ENCODE measurements around the gene CHST8. TPM values are rescaled to one million over a fixed set of nuclear protein-coding genes. Genes with fewer than 3 reads are reported as not detected.

The CHST8 gene
- total RNA-seq, 2 experiments from 2014 or later: not detected

GRCh38 chr19:33644284-33644836, 22.6 kb downstream of the CHST8 start:
- ChIA-PET CTCF (no interaction called here), POLR2A (no interaction called here)
- Mint-ChIP-seq H3K27ac (no peak overlapping the region), H3K4me3 (no peak overlapping the region), H3K27me3 (peaks cover 10% of the 10 kb centered on the region), H3K4me1 (ENCODE audit: low read depth) (no peaks in the 10 kb centered on the region), H3K9me3 (no peaks in the 10 kb centered on the region), H3K36me3 (ENCODE audit: low read depth) (no peaks in the 10 kb centered on the region)
- Histone ChIP-seq H3K27me3 (ENCODE audit: control insufficient read depth in 1 of 2, insufficient read depth in 2 of 2, low read length in 2 of 2) (peaks cover 0 to 2% of the 10 kb centered on the region in 2 experiments), H3K4me1 (ENCODE audit: insufficient read depth, low read length) (no peaks in the 10 kb centered on the region), H3K36me3 (ENCODE audit: insufficient read depth, low read length) (no peaks in the 10 kb centered on the region), H3K27ac (ENCODE audit: low read depth in 1 of 2, low read length in 2 of 2) (no peak overlapping the region), H3K4me3 (ENCODE audit: low read length) (no peak overlapping the region), H3K9me3 (ENCODE audit: control insufficient read depth in 1 of 2, insufficient read depth in 1 of 2, low read length in 2 of 2) (peaks cover 0 to 4% of the 10 kb centered on the region in 2 experiments)
- no peak for TF ChIP-seq CTCF (IDR thresholded peaks at IDR 0.05)
- DNase-seq (no peak), ATAC-seq (ENCODE audit: poor library complexity) (no peak)
- intact Hi-C loops (cut with DNase I, micrococcal nuclease): no loop called here

- no peak overlapping the region for H3K4me3 ChIP-seq (ENCODE audit: low read length)
- ChIA-PET CTCF (no interaction called here), POLR2A (no interaction called here)
Measured at GRCh38 chr19:33646306-33646705, 24.6 kb downstream of the CHST8 start.

GRCh38 chr19:33647146-33647545, 25.4 kb downstream of the CHST8 start:
- no peaks in the 10 kb centered on the region for H3K36me3 ChIP-seq (ENCODE audit: insufficient read depth, low read length)
- no peak for ATAC-seq (ENCODE audit: poor library complexity)
- no peaks in the 10 kb centered on the region for H3K4me1 ChIP-seq (ENCODE audit: insufficient read depth, low read length)
- Mint-ChIP-seq H3K27me3 (peaks cover 11% of the 10 kb centered on the region), H3K27ac (no peak overlapping the region), H3K4me1 (ENCODE audit: low read depth) (no peaks in the 10 kb centered on the region), H3K4me3 (no peak overlapping the region), H3K36me3 (ENCODE audit: low read depth) (no peaks in the 10 kb centered on the region), H3K9me3 (no peaks in the 10 kb centered on the region)
- intact Hi-C loops (cut with DNase I, micrococcal nuclease): no loop called here
- no peak for TF ChIP-seq CTCF (IDR thresholded peaks at IDR 0.05)
- CTCF ChIA-PET: no interaction called here
- no peaks in the 10 kb centered on the region for H3K27me3 ChIP-seq (ENCODE audit: control insufficient read depth in 1 of 2, insufficient read depth in 2 of 2, low read length in 2 of 2)
- H3K9me3 ChIP-seq (ENCODE audit: control insufficient read depth in 1 of 2, insufficient read depth in 1 of 2, low read length in 2 of 2): no peaks in the 10 kb centered on the region
- H3K27ac ChIP-seq (ENCODE audit: low read depth in 1 of 2, low read length in 2 of 2): no peak overlapping the region
- no peak overlapping the region for H3K4me3 ChIP-seq (ENCODE audit: low read length)
- POLR2A ChIA-PET: no interaction called here
- no peak for DNase-seq

More at GRCh38 chr19:33646306-33646705, 24.6 kb downstream of the CHST8 start:
- no peak overlapping the region for H3K4me3 Mint-ChIP-seq
- Histone ChIP-seq H3K27me3 (ENCODE audit: control insufficient read depth in 1 of 2, insufficient read depth in 2 of 2, low read length in 2 of 2) (no peaks in the 10 kb centered on the region), H3K36me3 (ENCODE audit: insufficient read depth, low read length) (no peaks in the 10 kb centered on the region), H3K27ac (ENCODE audit: low read depth in 1 of 2, low read length in 2 of 2) (no peak overlapping the region), H3K4me1 (ENCODE audit: insufficient read depth, low read length) (no peaks in the 10 kb centered on the region), H3K9me3 (ENCODE audit: control insufficient read depth in 1 of 2, insufficient read depth in 1 of 2, low read length in 2 of 2) (no peaks in the 10 kb centered on the region)
- no peaks in the 10 kb centered on the region for H3K9me3 Mint-ChIP-seq
- TF ChIP-seq CTCF (IDR thresholded peaks at IDR 0.05): no peak
- ATAC-seq (ENCODE audit: poor library complexity): no peak
- no peaks in the 10 kb centered on the region for H3K36me3 Mint-ChIP-seq (ENCODE audit: low read depth)
- peaks cover 11% of the 10 kb centered on the region for H3K27me3 Mint-ChIP-seq
- no peak for DNase-seq
- no peak overlapping the region for H3K27ac Mint-ChIP-seq
- intact Hi-C loops (cut with DNase I, micrococcal nuclease): no loop called here
- H3K4me1 Mint-ChIP-seq (ENCODE audit: low read depth): no peaks in the 10 kb centered on the region

All from CD4-positive, alpha-beta T cell (primary cell).